Glutamatergic neuron (in vitro differentiated cells): ENCODE results near the gene CYP27B1. TPM values are rescaled to one million over a fixed set of nuclear protein-coding genes. Genes with fewer than 3 reads are reported as not detected.

ENCODE experiments used
- DNase-seq: peaks from one replicate; pipeline ENCODE4 v3.0.0; 2022
- H3K27ac Mint-ChIP-seq: one replicate; pipeline ENCODE4 v1.8.0; 2020; ENCODE audit warnings: mild to moderate bottlenecking, mixed read lengths, inconsistent platforms; ENCODE audit not compliant: unreplicated experiment
- H3K27me3 Mint-ChIP-seq: one replicate; pipeline ENCODE4 v1.8.0; 2020; ENCODE audit warnings: mild to moderate bottlenecking, moderate library complexity, mixed read lengths, inconsistent platforms; ENCODE audit not compliant: unreplicated experiment
- H3K36me3 Mint-ChIP-seq: one replicate; pipeline ENCODE4 v1.8.0; 2020; ENCODE audit warnings: mild to moderate bottlenecking, mixed read lengths, inconsistent platforms; ENCODE audit not compliant: unreplicated experiment
- H3K4me1 Mint-ChIP-seq: one replicate; pipeline ENCODE4 v1.8.0; 2020; ENCODE audit warnings: mild to moderate bottlenecking, low read depth, mixed read lengths, inconsistent platforms; ENCODE audit not compliant: unreplicated experiment
- H3K4me3 Mint-ChIP-seq: one replicate; pipeline ENCODE4 v1.8.0; 2020; ENCODE audit warnings: mild to moderate bottlenecking, mixed read lengths, inconsistent platforms; ENCODE audit not compliant: unreplicated experiment
- H3K9me3 Mint-ChIP-seq: one replicate; pipeline ENCODE4 v1.8.0; 2020; ENCODE audit warnings: mild to moderate bottlenecking, moderate library complexity, mixed read lengths, inconsistent platforms; ENCODE audit not compliant: unreplicated experiment
- CTCF ChIP-seq: fragments of 200-600 bp; sonication (generic); IDR thresholded peaks from one replicate; pipeline ENCODE4 v1.5.0; 2021; ENCODE audit not compliant: partially characterized antibody, unreplicated experiment
- total RNA-seq: library from RNA; stranded (reverse); fragmentation: NEBNext Ultra II Directional; extraction: Animal tissue kit (Norgen Biotek cat#: 25700); gene quantifications from one replicate; pipeline ENCODE4 v1.2.1, GENCODE V29; 2021; ENCODE audit not compliant: unreplicated experiment

Gene CYP27B1
- total RNA-seq, 1 donor from 2014 or later: 1.7 TPM

- peaks cover 19% of the 10 kb centered on the region for H3K4me1 Mint-ChIP-seq
- DNase-seq: no peak
- peaks cover 36% of the 10 kb centered on the region for H3K27me3 Mint-ChIP-seq
- H3K27ac Mint-ChIP-seq: no peak overlapping the region
- peaks cover 13% of the 10 kb centered on the region for H3K9me3 Mint-ChIP-seq
- H3K36me3 Mint-ChIP-seq: peaks cover 21% of the 10 kb centered on the region
- no peak overlapping the region for H3K4me3 Mint-ChIP-seq
- no peak for TF ChIP-seq CTCF
Observed at GRCh38 chr12:57732726-57733593, 33.9 kb downstream of the CYP27B1 start.

DNA sequence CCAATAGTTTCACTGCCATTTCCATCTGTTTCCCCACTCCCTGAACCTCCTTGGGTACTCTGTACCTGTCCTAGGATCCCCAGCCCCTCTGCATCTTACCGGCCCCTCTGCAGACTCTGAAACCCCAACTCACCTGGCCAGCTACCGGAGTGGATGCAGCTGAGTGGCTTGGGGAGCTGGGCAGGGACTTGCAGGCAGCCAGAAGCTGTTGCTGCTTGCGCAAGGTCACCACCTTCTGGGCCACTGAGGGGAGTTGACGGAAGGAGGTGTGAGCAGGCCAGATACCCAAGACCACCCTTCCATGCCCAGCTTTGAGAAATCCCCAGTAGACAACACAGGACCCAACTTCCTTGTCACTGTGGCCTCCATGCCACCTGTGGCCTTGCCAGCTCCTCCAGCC lies 34.6 kb downstream of the CYP27B1 start:
- peaks cover 22% of the 10 kb centered on the region for H3K4me1 Mint-ChIP-seq
- no peak overlapping the region for H3K27ac Mint-ChIP-seq

GRCh38 chr12:57731411-57732080 lies 35.3 kb downstream of the CYP27B1 start:
- DNase-seq: no peak
- peaks cover 18% of the 10 kb centered on the region for H3K4me1 Mint-ChIP-seq
- no peak overlapping the region for H3K4me3 Mint-ChIP-seq
- peaks cover 16% of the 10 kb centered on the region for H3K9me3 Mint-ChIP-seq
- H3K27me3 Mint-ChIP-seq: peaks cover 38% of the 10 kb centered on the region
- peaks cover 25% of the 10 kb centered on the region for H3K36me3 Mint-ChIP-seq
- no peak overlapping the region for H3K27ac Mint-ChIP-seq
- TF ChIP-seq CTCF: no peak

More for the DNA sequence above, 34.6 kb downstream of the CYP27B1 start:
- Mint-ChIP-seq H3K9me3 (peaks cover 16% of the 10 kb centered on the region), H3K27me3 (peaks cover 41% of the 10 kb centered on the region), H3K36me3 (peaks cover 25% of the 10 kb centered on the region), H3K4me3 (no peak overlapping the region)
- no peak for TF ChIP-seq CTCF
- DNase-seq: no peak

DNA sequence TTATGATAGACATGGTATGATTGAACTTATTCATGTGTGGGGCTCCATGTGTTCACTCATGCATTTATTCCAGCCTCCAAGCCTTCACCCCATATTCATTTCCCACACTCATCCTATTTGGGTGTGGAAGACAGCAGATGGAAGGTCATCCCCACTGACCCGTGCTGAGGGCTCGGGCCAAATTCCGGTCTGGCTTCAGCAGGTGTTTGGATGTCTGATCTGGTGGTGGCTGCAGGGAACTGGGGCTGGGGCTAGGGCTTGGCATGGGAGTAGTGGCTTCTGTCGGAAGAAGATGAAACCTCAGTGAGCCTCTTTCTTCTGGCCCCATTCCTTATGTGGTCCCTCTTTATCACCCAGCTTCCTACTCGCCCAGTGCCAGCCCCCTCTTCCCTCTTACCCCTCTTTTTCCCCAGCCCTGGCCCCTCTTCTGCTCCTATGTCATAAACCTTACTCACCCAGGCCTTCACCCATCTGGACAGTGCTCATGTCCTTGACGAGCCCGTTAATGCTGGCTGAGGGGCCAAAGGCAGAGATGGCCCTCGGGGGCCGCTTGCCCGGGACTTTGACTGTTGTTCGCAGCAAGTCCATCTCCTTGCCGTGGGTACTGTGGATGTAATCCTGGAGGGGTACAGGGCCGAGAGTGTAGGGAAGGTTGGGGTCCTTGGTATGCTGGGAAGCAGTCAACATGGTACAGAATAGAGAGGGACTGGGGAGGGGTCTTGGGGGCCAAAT lies 36.4 kb downstream of the CYP27B1 start:
- H3K36me3 Mint-ChIP-seq: peaks cover 25% of the 10 kb centered on the region
- H3K4me1 Mint-ChIP-seq: peaks cover 12% of the 10 kb centered on the region
- DNase-seq: no peak
- no peak for TF ChIP-seq CTCF
- no peak overlapping the region for H3K27ac Mint-ChIP-seq
- peaks cover 38% of the 10 kb centered on the region for H3K27me3 Mint-ChIP-seq
- H3K4me3 Mint-ChIP-seq: no peak overlapping the region
- peaks cover 16% of the 10 kb centered on the region for H3K9me3 Mint-ChIP-seq
